ENCODE results near the gene SLC38A7.
"Not testable (repeated sequence)": the region's sequence is repeated elsewhere in the genome, so short reads cannot be mapped to it uniquely, and the experiment has no call there.

Gene SLC38A7

DNA sequence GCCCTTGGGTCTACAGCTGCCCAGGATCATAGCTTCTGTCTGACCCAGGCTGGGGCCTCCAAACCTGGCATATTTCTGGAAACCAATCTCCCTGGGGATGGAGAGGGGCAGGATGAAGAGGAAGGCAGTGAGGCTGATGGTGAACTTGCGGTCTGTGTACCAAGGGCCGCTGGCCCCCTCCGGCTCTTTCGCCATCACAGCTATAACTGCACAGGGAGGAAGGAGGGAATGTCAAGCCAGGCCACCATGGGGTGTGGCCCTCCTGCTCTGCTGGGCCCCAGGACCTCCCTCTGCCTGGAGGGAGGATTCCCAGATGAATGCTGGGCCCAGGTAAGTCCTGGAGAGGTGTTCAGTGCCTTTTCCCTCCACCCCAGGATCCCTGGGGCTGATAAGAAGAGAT lies 6.3 kb downstream of the SLC38A7 start:
- DNase-seq (ENCODE audit: low read depth in 2 of 2): no peak

- no peak for DNase-seq (ENCODE audit: low read depth in 2 of 2)
These were observed 13.5 kb downstream of the SLC38A7 start for GRCh38 chr16:58670946-58671583.

DNA sequence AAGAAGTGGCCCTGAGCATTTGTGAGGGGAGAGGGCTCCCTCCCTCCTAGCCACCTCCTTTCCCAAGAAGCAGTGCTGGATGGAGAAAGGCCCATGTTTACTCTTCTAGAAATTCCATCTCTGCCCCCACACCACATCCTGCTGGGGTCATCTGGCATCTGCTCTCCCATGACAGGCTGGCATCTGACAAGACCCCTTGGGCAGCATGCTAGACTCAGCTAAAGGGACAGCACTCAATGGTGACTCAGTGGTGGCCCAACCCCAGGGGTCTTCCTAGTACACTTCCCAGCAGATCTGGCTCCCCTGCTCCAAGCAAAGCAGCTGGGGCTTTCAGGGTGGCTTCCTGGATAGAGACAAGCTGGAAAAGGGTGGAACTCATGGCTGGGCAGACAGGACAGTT lies 14.4 kb downstream of the SLC38A7 start:
- no peak for DNase-seq (ENCODE audit: low read depth in 2 of 2)

- DNase-seq (ENCODE audit: low read depth in 2 of 2): no peak
These were observed 19.4 kb downstream of the SLC38A7 start for GRCh38 chr16:58665200-58665599.

DNA sequence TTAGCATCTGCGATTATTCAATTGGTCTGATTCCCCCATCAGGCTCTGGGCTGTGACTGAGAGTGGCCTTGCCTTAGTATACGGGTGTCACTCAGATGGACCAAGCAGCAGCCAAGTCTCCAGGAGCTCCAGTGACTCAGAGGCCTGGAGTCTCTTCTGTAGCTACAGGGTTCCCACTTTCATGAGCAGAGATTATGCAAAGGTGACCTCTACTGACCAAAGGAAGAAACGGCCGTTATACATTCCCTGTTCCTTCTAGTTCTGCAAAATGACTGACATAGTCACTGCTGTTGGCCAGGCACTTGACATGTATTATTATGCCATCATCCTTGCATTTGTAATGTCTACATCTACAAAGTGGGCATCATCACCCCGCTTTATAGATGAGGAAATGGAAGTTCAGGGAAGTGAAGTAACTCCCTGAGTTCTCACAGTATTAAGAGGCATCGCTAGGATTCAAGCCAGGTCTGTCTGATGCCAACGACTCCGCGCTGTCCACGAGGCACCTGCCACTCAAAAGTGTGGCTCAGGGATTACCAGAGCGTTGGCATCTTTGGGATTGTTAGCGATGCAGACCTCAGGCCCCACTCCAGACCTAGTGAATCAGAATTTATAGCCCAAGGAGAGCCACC lies 23.3 kb downstream of the SLC38A7 start:
- DNase-seq (ENCODE audit: low read depth in 2 of 2): no peak

DNA sequence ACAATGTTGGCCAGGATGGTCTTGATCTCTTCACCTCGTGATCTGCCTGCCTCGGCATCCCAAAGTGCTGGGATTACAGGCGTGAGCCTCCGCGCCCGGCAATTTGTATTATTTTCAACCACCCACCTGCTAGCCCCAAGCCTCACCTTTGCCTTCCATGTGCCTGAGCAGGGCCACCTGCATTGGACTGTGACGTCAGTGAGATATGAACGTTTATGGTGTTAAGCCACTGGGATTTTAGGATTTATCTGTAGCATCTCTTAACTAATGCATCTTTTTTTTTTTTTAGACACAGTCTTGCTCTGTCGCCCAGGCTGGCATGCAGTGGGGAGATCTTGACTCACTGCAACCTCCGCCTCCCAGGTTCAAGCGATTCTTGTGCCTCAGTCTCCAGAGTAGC lies 24.7 kb downstream of the SLC38A7 start:
- not testable (repeated sequence) for DNase-seq (ENCODE audit: low read depth in 2 of 2)

GRCh38 chr16:58658796-58659211 lies 25.8 kb downstream of the SLC38A7 start:
- no peak for DNase-seq (ENCODE audit: low read depth in 2 of 2)

DNA sequence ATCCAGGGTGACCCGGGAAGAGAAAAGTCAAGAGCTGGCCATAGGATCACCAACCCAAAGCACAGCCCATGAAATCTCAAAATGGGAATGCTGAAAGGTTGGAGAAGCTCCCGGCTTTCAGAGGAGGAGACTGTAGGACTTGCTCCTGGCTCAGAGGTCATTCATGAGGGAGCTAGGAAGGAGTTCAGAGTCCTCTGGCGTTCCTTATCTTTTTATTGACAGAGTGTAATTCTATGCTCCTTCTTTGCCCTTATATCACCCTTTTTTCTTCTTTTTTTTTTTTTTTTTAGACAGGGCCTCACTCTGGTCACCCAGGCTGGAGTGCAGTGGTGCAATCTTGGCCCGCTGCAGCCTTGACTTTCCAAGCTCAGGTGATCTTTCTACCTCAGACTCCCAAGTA lies 27.7 kb downstream of the SLC38A7 start:
- DNase-seq (ENCODE audit: low read depth in 2 of 2): no peak

DNA sequence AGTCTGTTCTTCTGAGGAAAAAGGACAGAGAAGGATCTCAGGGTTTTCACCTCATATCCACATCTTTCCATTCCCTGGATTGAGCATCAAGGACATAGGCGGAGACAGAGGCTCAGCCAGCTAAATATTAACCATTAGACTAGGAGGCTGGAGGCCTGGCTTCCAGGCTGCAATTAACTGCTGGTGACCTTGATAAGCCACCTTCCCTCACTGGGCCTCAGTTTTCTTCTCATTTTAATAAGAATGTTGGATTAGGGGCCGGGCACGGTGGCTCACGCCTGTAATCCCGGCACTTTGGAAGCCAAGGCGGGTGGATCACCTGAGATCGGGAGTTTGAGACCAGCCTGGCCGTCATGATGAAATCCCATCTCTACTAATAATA lies 29.4 kb downstream of the SLC38A7 start:
- no peak for DNase-seq (ENCODE audit: low read depth in 2 of 2)

DNA sequence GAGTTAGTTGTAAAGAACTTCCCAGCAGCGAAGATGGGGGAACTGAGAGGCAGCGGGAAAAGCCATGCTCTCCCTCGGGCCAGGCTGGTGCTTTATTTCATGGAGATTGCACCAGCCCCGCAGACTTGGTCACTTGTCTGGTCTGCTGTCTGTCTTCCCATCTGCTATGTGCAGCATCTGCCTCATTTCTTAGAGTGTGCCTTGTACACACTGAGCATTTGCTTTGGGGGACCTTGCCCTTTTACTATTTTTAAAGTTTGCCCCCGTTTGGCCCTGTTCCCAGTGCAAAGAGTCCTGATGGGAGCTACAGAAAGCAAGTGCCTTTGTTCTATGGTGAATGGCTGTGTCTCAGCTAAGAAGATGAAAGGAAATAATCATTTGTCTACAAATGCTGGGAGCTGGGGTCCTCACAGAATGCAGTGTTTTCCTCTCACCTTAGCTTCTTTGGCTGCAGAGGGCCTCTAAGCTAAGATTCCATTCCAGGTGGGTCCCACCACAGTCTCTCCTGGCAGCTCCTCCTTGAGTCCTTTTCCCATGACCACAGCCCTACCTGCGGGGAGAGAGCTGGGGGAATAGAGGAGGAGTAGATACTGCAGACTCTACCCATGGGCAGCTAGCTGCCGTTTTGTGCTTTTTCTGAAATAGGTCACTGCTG lies 29.9 kb downstream of the SLC38A7 start:
- no peak for DNase-seq (ENCODE audit: low read depth in 2 of 2)

GRCh38 chr16:58652741-58653140 lies 31.8 kb downstream of the SLC38A7 start:
- no peak for DNase-seq (ENCODE audit: low read depth in 2 of 2)

GRCh38 chr16:58651965-58652348 lies 32.6 kb downstream of the SLC38A7 start:
- DNase-seq (ENCODE audit: low read depth in 2 of 2): no peak

DNA sequence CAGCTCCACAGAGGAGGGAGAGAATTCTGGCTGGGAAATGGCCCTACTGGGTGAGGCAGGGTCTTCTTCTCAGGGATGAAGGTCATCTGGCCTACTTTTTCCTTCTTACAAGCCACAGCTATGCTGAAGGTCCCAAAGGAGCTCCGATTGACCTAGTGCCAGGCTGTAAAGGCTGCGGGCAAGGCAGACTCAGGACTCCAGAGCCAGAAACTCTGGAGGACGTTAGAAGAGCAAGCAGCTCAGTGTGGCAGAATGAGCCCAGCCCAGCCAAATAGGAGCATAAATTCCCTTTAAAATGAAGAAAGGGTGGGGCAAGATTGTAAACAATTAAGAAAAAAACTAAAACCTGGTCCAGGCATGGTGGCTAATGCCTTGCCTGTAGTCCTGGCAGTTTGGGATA lies 34.9 kb downstream of the SLC38A7 start:
- no peak for DNase-seq (ENCODE audit: low read depth in 2 of 2)

DNA sequence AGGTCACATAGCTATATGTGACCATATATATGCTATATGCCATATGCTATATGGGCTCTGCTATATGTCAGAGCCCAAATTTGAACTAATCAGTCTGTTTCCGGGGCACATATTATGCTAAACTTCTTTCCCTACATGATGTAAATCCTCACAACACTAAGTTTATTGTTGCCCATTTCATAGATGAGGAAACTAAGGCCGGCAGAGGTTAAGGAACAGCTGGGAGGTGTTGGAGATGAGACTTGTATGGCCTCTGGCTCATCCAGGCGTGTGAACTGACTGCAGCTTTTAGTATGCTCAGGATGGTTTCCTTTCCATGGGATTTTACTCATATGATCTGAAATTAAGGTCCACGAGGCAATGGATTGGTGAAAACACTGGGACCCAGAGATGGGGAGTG lies 37.5 kb downstream of the SLC38A7 start:
- no peak for DNase-seq (ENCODE audit: low read depth in 2 of 2)

- DNase-seq (ENCODE audit: low read depth in 2 of 2): no peak
These were observed 39.6 kb downstream of the SLC38A7 start for GRCh38 chr16:58644765-58645487.

- no peak for DNase-seq (ENCODE audit: low read depth in 2 of 2)
These were observed 40.5 kb downstream of the SLC38A7 start for GRCh38 chr16:58644108-58644507.

GRCh38 chr16:58640949-58641348 lies 43.6 kb downstream of the SLC38A7 start:
- DNase-seq (ENCODE audit: low read depth in 2 of 2): no peak

- no peak for DNase-seq (ENCODE audit: low read depth in 2 of 2)
These were observed 44.7 kb downstream of the SLC38A7 start for GRCh38 chr16:58639836-58640235.

- no peak for DNase-seq (ENCODE audit: low read depth in 2 of 2)
These were observed 45.3 kb downstream of the SLC38A7 start for GRCh38 chr16:58639230-58639629.

DNA sequence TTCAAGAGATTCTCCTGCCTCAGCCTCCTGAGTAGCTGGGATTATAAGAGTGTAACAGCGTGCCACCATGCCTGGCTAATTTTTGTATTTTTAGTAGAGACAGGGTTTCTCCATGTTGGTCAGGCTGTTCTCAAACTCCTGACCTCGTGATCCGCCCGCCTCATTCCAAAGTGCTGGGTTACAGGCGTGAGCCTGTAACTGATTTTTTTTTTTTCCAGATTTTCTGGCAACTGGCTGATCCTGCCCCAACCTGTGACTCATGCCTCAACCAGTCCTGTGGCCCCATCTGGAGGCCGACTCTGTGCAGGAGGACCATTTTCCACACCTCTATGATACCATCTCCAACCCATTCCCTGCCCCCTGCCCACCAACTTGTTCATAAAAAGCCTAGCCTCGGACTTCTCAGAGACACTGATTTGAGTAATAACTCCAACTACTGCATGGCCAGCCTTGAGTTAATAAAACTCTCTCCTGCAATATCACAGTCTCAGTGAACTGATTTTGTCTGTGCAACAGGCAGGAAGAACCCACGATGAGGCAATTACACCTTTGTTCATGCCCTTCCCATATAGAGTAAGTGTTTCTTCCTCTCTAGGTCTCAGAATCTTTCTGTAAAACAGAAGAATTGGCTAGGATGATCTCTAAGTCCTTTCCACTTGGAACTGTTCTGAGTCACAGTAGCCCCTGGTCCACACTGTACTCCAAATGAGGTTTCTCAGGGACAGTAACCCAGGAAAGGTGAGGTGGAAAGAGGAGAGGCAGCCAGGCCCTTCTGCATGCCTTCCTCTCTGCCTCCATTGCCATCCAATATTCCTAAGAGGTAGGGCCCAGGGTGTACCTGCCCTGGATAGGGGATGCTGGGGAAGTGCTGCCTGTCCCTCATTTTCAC lies 46.2 kb downstream of the SLC38A7 start:
- no peak for DNase-seq (ENCODE audit: low read depth in 2 of 2)

- not testable (repeated sequence) for DNase-seq (ENCODE audit: low read depth in 2 of 2)
These were observed 47.5 kb downstream of the SLC38A7 start for GRCh38 chr16:58637021-58637420.

- no peak for DNase-seq (ENCODE audit: low read depth in 2 of 2)
These were observed 48.1 kb downstream of the SLC38A7 start for GRCh38 chr16:58636466-58636865.
